ENCODE measurements around the gene MAGEA8.
"Not testable (repeated sequence)": the region's sequence is repeated elsewhere in the genome, so short reads cannot be mapped to it uniquely, and the experiment has no call there.

Gene MAGEA8

DNA sequence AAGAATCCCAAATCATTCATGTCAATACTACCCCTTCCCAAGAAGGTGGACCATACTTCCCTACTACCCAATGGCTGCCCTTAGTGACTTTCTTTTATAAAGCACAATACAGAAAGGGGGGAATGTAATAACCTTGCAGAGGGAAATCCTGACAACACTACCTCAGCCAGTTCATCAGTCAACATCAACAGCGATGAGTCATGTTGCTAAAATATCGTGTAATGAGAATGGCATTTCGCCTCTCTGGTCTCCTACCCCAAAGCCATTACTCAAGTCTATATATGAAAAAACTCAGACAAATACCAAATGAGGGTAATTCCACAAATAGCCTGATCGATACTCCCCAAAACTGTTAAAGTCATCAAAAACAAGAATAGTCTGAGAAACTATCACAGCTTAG, 3.3 kb upstream of the MAGEA8 start:
- H3K27ac ChIP-seq = no peak overlapping the region
- H3K9ac ChIP-seq = no peak overlapping the region
- H3K9me3 ChIP-seq (replicated peaks in 1 of 11) = peaks cover 0 to 7% (median 0%) of the 10 kb centered on the region in 11 experiments; a peak in 2 of 22 replicates
- H3K4me2 ChIP-seq = no peak overlapping the region
- no peaks in the 10 kb centered on the region for H4K20me1 ChIP-seq
- no peak overlapping the region for H3K4me3 ChIP-seq
- no peaks in the 10 kb centered on the region for H3K27me3 ChIP-seq
- H3K36me3 ChIP-seq = no peaks in the 10 kb centered on the region
- TF ChIP-seq Cebpa-rat (IDR thresholded peaks at IDR 0.05) = no peak
- no peaks in the 10 kb centered on the region for H3K4me1 ChIP-seq

DNA sequence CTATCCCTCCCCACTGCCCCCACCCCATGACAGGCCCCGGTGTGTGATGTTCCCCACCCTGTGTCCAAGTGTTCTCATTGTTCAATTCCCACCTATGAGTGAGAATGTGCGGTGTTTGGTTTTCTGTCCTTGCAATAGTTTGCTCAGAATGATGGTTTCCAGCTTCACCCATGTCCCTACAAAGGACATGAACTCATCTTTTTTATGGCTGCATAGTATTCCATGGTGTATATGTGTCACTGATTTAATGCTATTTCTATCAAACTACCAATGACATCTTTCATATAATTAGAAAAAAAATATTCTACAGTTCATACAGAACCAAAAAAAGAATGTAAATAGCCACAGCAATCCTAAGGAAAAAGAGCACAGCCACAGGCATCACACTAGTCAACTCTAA, 9.8 kb downstream of the MAGEA8 start:
- not testable (repeated sequence) for H3K4me2 ChIP-seq; H3K27me3 ChIP-seq; H4K20me1 ChIP-seq; H3K4me1 ChIP-seq; H3K4me3 ChIP-seq; H3K36me3 ChIP-seq; H3K9ac ChIP-seq; H3K9me3 ChIP-seq (replicated peaks in 1 of 11); H3K27ac ChIP-seq

DNA sequence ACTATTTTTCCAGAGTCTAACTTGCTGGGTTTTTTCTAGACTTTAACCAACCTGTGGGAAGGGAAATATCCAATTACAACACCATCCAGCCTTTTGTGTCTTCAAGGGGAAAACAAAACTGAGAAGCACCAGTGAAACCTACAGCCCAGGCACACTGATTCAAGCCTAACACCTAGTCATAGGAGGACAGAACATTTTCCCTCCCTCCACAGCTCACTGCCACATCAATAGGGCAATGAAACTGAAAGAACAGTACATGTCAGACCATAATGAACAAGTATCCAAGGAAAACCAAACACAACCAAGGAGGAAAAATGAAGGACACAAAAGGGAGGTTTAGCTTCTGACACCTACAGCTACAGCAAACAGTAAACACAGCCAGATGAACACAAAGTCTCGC, 17.6 kb downstream of the MAGEA8 start:
- Histone ChIP-seq H3K4me1 (no peaks in the 10 kb centered on the region), H3K9ac (no peak overlapping the region), H3K27me3 (no peaks in the 10 kb centered on the region), H3K4me3 (no peak overlapping the region), H3K9me3 (replicated peaks in 1 of 11) (peaks cover 0 to 7% (median 0%) of the 10 kb centered on the region in 11 experiments; a peak in 1 of 22 replicates), H3K4me2 (no peak overlapping the region), H3K36me3 (no peaks in the 10 kb centered on the region), H3K27ac (no peak overlapping the region), H4K20me1 (no peaks in the 10 kb centered on the region)
- TF ChIP-seq Cebpa-rat (IDR thresholded peaks at IDR 0.05) = no peak

DNA sequence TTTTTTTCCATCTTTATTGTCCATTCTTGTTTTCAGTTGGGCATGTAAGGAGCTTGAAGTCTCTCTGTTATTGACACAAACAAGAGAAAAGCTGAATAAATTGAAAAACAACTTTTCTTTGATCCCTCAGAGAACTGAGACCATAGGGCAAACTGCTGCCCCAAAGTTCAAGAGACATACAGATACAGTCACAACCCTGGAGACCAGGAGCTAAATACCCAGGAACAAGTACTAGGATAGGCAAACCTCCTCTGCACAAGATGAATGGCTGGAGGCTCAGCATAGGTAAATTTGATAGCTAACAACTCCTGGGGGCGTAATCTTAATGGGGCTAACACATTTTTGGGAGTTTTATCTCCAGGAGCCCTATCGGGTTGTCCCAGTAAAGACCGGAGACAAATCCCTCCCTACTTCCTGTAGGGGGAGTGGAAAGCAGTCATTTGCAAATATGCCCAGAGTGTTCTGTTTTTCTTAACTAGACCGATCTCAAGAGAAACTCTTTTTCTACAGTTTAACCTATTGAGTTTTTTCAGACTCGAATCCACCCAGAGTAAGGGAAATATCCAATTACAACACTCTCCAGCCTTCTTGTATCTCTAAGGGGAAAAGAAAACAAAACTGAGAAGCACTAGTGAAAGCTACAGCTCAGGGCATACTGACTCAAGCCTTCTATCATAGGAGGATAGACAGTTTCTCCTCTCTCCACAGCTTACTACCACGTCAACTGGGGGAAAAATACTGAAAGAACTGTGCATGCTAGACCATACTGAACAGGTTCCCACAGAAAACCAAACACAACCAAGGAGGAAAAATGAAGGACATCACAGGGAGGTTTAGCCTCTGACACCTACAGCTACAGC, 23.1 kb downstream of the MAGEA8 start:
- H3K9ac ChIP-seq = no peak overlapping the region
- H3K4me1 ChIP-seq = no peaks in the 10 kb centered on the region
- no peak for TF ChIP-seq Cebpa-rat (IDR thresholded peaks at IDR 0.05)
- no peak overlapping the region for H3K27ac ChIP-seq
- H3K27me3 ChIP-seq = no peaks in the 10 kb centered on the region
- no peaks in the 10 kb centered on the region for H4K20me1 ChIP-seq
- H3K9me3 ChIP-seq (replicated peaks in 1 of 11) = no peaks in the 10 kb centered on the region
- no peak overlapping the region for H3K4me3 ChIP-seq
- H3K36me3 ChIP-seq = no peaks in the 10 kb centered on the region
- no peak overlapping the region for H3K4me2 ChIP-seq

DNA sequence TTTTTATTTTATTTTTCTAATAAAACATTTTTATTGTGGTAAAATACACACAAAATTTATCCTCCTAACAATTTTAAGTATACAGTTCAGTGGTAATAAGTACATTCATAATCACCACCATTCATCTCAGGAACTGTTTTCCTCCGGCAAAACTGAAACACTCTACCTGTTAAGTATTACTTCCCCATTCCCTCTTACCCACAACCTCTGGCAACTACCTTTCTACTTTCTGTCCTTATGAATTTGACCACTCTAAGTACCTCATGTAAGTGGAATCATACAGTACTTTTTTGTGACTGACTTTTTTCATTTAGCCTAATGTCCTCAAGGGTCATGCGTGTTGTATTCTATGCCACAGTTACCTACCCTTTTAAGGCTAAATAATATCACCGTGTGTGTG, 27.3 kb downstream of the MAGEA8 start:
- Histone ChIP-seq H3K4me1 (no peaks in the 10 kb centered on the region), H3K4me3 (no peak overlapping the region), H3K4me2 (no peak overlapping the region), H3K9ac (no peak overlapping the region), H3K9me3 (replicated peaks in 1 of 11) (peaks cover 0 to 8% (median 0%) of the 10 kb centered on the region in 11 experiments; a peak in 5 of 22 replicates), H3K27ac (no peak overlapping the region), H4K20me1 (no peaks in the 10 kb centered on the region), H3K27me3 (no peaks in the 10 kb centered on the region), H3K36me3 (no peaks in the 10 kb centered on the region)
- no peak for TF ChIP-seq Cebpa-rat (IDR thresholded peaks at IDR 0.05)

DNA sequence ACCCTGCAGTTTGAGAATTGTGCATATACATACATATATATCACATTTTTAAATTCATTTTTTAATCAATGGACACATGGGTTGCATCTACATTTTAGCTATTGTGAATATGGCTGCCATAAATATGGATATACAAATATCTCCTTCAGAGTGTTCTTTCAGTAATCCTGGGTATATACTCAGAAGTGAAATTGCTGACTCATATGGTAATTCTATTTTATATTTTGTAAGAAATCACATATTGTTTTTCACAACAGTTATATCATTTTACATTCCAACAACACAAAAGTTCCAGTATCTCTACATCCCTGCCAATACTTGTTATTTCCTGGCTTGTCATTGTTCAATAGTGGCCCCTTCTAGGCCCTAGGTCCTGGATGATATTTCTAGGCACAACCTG, 27.7 kb downstream of the MAGEA8 start:
- no peak overlapping the region for H3K9ac ChIP-seq
- no peak overlapping the region for H3K4me2 ChIP-seq
- H4K20me1 ChIP-seq = no peaks in the 10 kb centered on the region
- no peaks in the 10 kb centered on the region for H3K4me1 ChIP-seq
- H3K4me3 ChIP-seq = no peak overlapping the region
- H3K36me3 ChIP-seq = no peaks in the 10 kb centered on the region
- H3K27ac ChIP-seq = no peak overlapping the region
- no peak for TF ChIP-seq Cebpa-rat (IDR thresholded peaks at IDR 0.05)
- H3K27me3 ChIP-seq = no peaks in the 10 kb centered on the region
- peaks cover 0 to 9% (median 0%) of the 10 kb centered on the region in 11 experiments; a peak in 5 of 22 replicates for H3K9me3 ChIP-seq (replicated peaks in 1 of 11)

DNA sequence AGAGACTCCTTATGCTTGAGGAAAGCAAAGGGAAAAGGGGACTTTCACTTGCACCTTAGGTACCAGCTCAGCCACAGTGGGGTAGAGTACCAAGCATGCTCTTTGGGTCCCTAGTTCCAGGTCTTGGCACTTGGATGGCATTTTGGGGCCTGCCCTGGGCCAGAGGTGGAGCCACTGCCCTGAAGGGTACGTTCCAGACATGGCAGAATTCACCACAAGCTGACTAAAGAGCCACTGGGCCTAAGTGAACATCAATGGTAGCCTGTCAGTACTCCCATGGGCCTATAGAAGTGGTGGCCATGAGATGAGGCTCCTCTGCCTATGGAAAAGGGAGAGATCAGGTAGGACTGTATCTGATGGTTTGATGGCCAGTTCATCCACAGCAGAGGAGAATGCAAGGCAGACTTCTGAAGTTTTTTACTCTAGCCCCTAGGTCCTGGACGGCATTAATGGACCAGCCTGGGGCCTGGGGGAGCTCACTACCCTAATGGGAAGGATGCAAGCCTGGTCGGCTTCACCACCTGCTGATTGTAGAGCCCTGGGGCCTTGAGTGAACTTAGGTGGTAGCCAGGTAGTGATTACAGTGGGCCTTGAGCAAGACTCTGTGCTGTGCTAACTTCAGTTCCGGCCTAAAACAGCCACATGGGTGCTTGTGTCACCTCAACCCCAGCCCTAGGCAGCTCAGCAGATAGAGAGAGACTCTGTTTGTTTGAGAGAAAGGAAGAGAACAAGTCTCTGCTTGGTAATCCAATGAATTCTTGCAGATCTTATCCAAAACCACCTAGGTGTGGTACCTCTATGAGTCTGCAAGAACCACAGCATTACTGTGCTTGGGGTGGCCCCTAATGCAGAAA, 28.6 kb downstream of the MAGEA8 start:
- Histone ChIP-seq H3K27ac (no peak overlapping the region), H3K36me3 (no peaks in the 10 kb centered on the region), H3K4me1 (no peaks in the 10 kb centered on the region), H3K4me3 (no peak overlapping the region), H3K9ac (no peak overlapping the region), H3K4me2 (no peak overlapping the region), H3K27me3 (no peaks in the 10 kb centered on the region), H4K20me1 (no peaks in the 10 kb centered on the region), H3K9me3 (replicated peaks in 1 of 11) (peaks cover 0 to 14% (median 0%) of the 10 kb centered on the region in 11 experiments; a peak in 5 of 22 replicates)
- no peak for TF ChIP-seq Cebpa-rat (IDR thresholded peaks at IDR 0.05)

DNA sequence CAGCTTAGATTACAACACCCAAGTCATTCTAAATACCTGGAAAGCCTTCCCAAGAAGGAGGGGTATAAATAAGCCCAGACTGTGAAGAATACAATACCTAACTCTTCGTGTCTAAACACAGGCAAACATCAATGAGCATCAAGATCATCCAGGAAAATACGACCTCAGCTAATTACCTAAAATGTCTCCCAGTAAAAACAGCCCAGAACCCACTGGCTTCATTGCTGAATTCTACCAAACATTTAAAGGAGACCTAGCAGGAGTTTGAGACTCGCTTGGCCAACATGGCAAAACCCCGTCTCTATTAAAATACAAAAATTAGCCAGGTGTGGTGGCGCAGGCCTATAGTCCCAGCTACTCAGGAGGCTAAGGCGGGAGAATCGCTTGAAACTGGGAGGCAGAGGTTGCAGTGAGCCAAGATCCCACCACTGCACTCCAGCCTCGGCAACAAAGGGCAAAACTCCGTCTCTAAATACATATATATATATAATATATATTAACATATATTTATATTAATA, 29.3 kb downstream of the MAGEA8 start:
- no peaks in the 10 kb centered on the region for H3K36me3 ChIP-seq
- no peak for TF ChIP-seq Cebpa-rat (IDR thresholded peaks at IDR 0.05)
- H4K20me1 ChIP-seq = no peaks in the 10 kb centered on the region

DNA sequence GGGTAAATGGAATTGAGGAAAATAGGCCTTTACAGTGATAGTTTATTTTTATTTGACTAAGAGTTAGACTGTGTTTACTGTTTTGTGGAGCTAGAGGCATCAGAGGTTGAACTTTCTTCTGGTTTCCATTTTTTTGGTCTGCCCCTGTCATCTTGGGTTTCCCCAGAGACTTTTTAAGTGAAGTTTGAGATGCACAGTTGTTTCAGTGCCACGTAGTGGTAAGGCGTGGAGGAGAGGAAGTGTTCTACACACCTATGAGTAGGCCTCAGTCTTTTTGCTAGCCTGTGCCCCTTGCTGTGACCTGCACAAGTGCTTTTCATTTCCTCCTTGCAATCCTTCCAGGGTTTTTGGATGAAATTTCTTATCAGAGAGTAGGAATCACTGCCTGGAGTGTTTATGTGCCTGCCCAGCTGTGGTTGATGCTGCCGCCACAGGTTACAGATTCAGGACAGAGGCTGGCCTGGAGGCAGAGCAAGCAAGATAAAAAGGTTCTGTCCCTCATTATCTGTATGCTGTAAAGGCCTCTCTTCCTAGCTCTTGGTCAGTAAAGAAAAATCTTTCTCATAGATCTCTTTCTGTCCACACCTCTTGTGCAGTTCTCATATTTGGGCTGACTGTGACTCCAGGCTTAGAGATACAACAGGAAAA, 35.9 kb downstream of the MAGEA8 start:
- Histone ChIP-seq H3K9ac (no peak overlapping the region), H4K20me1 (no peaks in the 10 kb centered on the region), H3K27ac (no peak overlapping the region), H3K4me1 (no peaks in the 10 kb centered on the region), H3K4me2 (no peak overlapping the region), H3K4me3 (no peak overlapping the region), H3K9me3 (replicated peaks in 1 of 11) (peaks cover 0 to 14% (median 0%) of the 10 kb centered on the region in 11 experiments; a peak in 5 of 22 replicates), H3K27me3 (no peaks in the 10 kb centered on the region), H3K36me3 (no peaks in the 10 kb centered on the region)
- TF ChIP-seq Cebpa-rat (IDR thresholded peaks at IDR 0.05) = no peak

More for the DNA sequence above, 29.3 kb downstream of the MAGEA8 start:
- Histone ChIP-seq H3K9ac (no peak overlapping the region), H3K4me2 (no peak overlapping the region), H3K4me1 (no peaks in the 10 kb centered on the region), H3K27ac (no peak overlapping the region), H3K27me3 (no peaks in the 10 kb centered on the region), H3K9me3 (replicated peaks in 1 of 11) (peaks cover 0 to 14% (median 0%) of the 10 kb centered on the region in 11 experiments; a peak in 5 of 22 replicates), H3K4me3 (no peak overlapping the region)

DNA sequence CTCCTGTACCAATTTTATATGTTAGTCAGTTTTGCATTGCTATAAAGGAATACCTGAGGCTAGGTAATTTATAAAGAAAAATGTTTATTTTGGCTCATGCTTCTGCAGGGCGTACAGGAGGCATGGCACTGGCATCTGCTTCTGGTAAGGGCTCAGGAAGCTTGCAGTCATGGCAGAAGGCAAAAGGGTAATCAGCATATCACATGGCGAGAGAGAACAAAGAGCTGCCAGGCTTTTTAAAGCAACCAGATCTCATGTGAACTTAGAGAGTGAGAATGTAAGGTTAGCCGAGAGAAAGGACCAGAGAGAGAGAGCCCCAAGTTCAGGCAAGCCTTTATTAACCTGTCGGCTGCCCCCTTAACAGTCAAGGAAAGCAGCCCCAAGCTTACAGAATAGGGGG, 42.9 kb downstream of the MAGEA8 start:
- H3K9me3 ChIP-seq (replicated peaks in 1 of 11); H3K27me3 ChIP-seq; H3K4me2 ChIP-seq; H3K9ac ChIP-seq; H4K20me1 ChIP-seq; H3K4me3 ChIP-seq; H3K4me1 ChIP-seq; H3K36me3 ChIP-seq; H3K27ac ChIP-seq: not testable (repeated sequence)

DNA sequence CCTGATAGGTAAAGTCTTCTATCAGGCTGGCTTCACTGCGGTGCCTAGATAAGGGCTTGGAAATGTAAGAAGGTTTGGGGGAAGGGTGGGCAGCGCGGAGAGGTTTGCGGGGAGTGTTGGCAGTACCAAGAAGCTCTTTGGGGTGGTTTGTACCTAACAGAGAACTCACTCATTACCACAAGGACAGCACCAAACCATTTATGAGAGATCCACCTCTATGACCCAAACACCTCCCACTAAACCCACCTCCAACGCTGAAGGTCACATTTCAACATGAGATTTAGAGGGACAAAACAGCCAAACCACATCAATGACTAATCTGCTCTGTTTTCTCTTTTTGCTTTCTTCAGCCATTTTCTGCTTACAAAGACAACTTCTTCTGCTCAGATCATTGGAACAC, 43.5 kb downstream of the MAGEA8 start:
- not testable (repeated sequence) for H3K9me3 ChIP-seq (replicated peaks in 1 of 11); H3K36me3 ChIP-seq; H3K9ac ChIP-seq; H3K4me3 ChIP-seq; H3K27me3 ChIP-seq; H3K4me1 ChIP-seq; H3K27ac ChIP-seq; H4K20me1 ChIP-seq; H3K4me2 ChIP-seq

DNA sequence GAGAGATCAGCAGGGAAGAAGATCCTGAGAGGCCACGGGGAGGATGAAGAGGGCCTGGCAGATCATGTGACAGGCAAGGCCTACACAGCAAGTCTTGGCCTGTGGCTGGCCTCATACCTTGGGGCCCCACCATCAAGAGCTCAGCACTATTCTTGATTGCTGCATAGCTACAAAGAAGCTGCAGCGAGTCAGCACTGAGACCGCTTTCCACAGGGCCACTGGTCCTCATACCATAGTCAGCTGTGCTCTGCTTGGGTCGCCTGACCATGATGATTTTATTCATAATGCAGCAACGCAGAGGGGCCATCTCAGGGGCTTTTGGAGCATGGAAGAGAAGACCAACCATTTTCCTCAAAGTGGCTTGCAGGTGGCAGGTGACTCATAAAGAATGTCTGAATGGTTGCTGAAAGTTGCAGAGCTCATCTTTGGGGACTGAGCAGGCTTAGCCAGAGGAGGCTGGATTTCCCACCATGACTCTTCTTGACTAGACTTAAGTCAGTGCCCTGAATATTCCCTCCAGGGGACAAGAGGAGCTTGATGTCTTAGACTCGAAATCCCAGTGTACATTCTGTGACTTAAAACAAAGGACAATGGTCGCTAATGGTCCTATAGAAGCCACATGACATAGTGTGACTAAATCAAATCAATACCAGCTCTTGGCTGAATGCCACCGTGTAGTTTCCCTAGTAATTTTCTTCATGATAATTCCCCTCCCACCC, 46.4 kb downstream of the MAGEA8 start:
- not testable (repeated sequence) for H3K4me1 ChIP-seq; H3K27me3 ChIP-seq; H3K36me3 ChIP-seq; H3K4me3 ChIP-seq; H3K4me2 ChIP-seq; H4K20me1 ChIP-seq; H3K27ac ChIP-seq; H3K9me3 ChIP-seq (replicated peaks in 1 of 11); H3K9ac ChIP-seq

Data from BLaER1 treated with 17β-estradiol and CSF1 and Interleukin-3, amounts not matched to agents 10 nM and 100 nM (cell line).